Measurements from ENCODE around the gene ADGB. TPM values are rescaled to one million over a fixed set of nuclear protein-coding genes. Genes with fewer than 3 reads are reported as not detected.

Gene ADGB
- total RNA-seq (under 1 TPM in 1 of 2 donors, not detected in 1; 0.23 TPM), polyA plus RNA-seq (not detected)

GRCh38 chr6:146598772-146599405 is at the start of gene ADGB:
ADGB (plus strand) TSS chr6:146598972; CDS start chr6:146599041, 69 bp downstream.
- peak within 1 kb of the TSS; percentile 44 to 54 (median 52) for H3K4me3 ChIP-seq (ENCODE audit: low read depth in 1 of 3, low read length in 3 of 3)
- no peaks in the 10 kb centered on the region for H3K9me3 ChIP-seq (ENCODE audit: control insufficient read depth in 4 of 4, low read length in 3 of 4)
- peaks cover 0 to 3% (median 0%) of the 10 kb centered on the region in 4 donors for H3K27me3 ChIP-seq (ENCODE audit: control insufficient read depth in 4 of 4, insufficient read depth in 4 of 4, low read length in 3 of 4)
- H3K27ac ChIP-seq (ENCODE audit: low read depth in 1 of 2, low read length in 2 of 2): no peak within 1 kb of the TSS
- DNase-seq (ENCODE audit: low spot score): peak; percentile 54
- peaks cover 4 to 6% (median 4%) of the 10 kb centered on the region in 4 donors for H3K4me1 ChIP-seq (ENCODE audit: control insufficient read depth in 4 of 4, insufficient read depth in 4 of 4, low read length in 3 of 4)
- WGBS: 5% methylated on average over 32 of the region's 32 CpGs
- H3K9ac ChIP-seq (ENCODE audit: low read depth in 1 of 2, low read length in 2 of 2): no peak within 1 kb of the TSS
- no peaks in the 10 kb centered on the region for H3K36me3 ChIP-seq (ENCODE audit: control insufficient read depth in 4 of 4, insufficient read depth in 3 of 4, low read depth in 1 of 4, low read length in 3 of 4)
- no peak for TF ChIP-seq FOXA2 (IDR thresholded peaks at IDR 0.05)
- TF ChIP-seq GABPA (IDR thresholded peaks at IDR 0.05 in 1 of 2, conservative IDR thresholded peaks at IDR 0.05 in 1 of 2): no peak
- TF ChIP-seq FOXA1 (IDR thresholded peaks at IDR 0.05): no peak

DNA sequence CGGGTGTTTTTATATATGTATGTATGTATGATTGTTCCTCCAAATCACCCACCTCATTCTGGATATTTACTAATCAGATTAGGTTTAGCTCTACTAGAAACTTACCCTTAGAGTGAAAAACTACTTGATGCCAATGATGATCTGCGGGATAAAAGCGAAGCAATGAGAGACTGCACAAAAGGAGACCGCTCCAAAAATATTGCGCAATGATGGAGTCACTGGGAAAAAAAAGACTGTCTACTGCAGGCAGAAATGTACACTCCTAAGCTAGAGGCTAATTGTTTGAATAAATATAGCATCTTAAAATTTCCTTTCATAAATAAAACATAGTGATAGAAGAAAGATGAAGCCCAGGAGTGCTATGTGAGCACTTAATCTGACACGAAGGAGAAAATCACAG is 47.9 kb upstream of the ADGB start:
- H3K27ac ChIP-seq (ENCODE audit: low read depth in 1 of 2, low read length in 2 of 2): no peak overlapping the region
- peaks cover 0 to 14% (median 2%) of the 10 kb centered on the region in 4 donors for H3K4me1 ChIP-seq (ENCODE audit: control insufficient read depth in 4 of 4, insufficient read depth in 4 of 4, low read length in 3 of 4)
- H3K4me3 ChIP-seq (ENCODE audit: low read depth in 1 of 3, low read length in 3 of 3): no peak overlapping the region
- no peak for DNase-seq (ENCODE audit: low spot score)
- peaks cover 10 to 20% (median 17%) of the 10 kb centered on the region in 4 donors for H3K36me3 ChIP-seq (ENCODE audit: control insufficient read depth in 4 of 4, insufficient read depth in 3 of 4, low read depth in 1 of 4, low read length in 3 of 4)
- TF ChIP-seq HNF4A (conservative IDR thresholded peaks at IDR 0.05) (no peak), REST (IDR thresholded peaks at IDR 0.05) (no peak), RAD21 (IDR thresholded peaks at IDR 0.05) (no peak), NR2F2 (IDR thresholded peaks at IDR 0.05) (no peak), TAF1 (conservative IDR thresholded peaks at IDR 0.05) (no peak), EGR1 (IDR thresholded peaks at IDR 0.05; ENCODE audit: low read depth in 2 of 2) (no peak), ZBTB33 (IDR thresholded peaks at IDR 0.05) (no peak), YY1 (IDR thresholded peaks at IDR 0.05) (no peak), RXRA (IDR thresholded peaks at IDR 0.05) (no peak), HNF4G (IDR thresholded peaks at IDR 0.05) (no peak)
- TF ChIP-seq, protein P1, sequence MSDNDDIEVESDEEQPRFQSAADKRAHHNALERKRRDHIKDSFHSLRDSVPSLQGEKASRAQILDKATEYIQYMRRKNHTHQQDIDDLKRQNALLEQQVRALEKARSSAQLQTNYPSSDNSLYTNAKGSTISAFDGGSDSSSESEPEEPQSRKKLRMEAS (IDR thresholded peaks at IDR 0.05): no peak
- TF ChIP-seq, protein P2, sequence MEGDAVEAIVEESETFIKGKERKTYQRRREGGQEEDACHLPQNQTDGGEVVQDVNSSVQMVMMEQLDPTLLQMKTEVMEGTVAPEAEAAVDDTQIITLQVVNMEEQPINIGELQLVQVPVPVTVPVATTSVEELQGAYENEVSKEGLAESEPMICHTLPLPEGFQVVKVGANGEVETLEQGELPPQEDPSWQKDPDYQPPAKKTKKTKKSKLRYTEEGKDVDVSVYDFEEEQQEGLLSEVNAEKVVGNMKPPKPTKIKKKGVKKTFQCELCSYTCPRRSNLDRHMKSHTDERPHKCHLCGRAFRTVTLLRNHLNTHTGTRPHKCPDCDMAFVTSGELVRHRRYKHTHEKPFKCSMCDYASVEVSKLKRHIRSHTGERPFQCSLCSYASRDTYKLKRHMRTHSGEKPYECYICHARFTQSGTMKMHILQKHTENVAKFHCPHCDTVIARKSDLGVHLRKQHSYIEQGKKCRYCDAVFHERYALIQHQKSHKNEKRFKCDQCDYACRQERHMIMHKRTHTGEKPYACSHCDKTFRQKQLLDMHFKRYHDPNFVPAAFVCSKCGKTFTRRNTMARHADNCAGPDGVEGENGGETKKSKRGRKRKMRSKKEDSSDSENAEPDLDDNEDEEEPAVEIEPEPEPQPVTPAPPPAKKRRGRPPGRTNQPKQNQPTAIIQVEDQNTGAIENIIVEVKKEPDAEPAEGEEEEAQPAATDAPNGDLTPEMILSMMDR (IDR thresholded peaks at IDR 0.05; ENCODE audit: low read depth, low read length, missing input control): no peak
- H3K9ac ChIP-seq (ENCODE audit: low read depth in 1 of 2, low read length in 2 of 2): no peak overlapping the region
- 71% methylated on average over 6 of the region's 6 CpGs for WGBS
- no peaks in the 10 kb centered on the region for H3K27me3 ChIP-seq (ENCODE audit: control insufficient read depth in 4 of 4, insufficient read depth in 4 of 4, low read length in 3 of 4)
- H3K9me3 ChIP-seq (ENCODE audit: control insufficient read depth in 4 of 4, low read length in 3 of 4): no peaks in the 10 kb centered on the region
